ENCODE results near the gene FMOD.

FMOD gene

DNA sequence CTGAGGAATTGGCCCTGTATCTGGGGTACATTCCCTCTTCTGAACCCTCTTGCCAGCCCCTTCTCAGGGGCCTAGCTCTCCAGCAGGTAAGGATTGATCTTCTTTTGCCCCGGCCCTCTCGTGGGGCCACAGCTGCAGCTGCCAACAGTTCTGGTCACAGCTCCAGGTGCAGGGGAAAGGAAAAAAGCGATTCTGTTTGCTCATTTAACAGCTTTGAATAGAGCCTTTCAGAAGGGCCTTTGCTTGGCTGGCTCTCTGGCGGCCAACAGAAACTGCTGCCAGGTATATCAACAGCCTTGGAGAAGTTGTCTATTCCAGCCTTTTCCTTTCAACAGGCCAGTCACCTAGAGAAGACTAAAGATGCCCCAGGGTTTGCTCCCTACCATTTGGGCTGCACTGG, 16.1 kb upstream of the FMOD start:
- H3K79me2 ChIP-seq (ENCODE audit: insufficient read depth, low read length), result no peaks in the 10 kb centered on the region
- TF ChIP-seq, protein P1, sequence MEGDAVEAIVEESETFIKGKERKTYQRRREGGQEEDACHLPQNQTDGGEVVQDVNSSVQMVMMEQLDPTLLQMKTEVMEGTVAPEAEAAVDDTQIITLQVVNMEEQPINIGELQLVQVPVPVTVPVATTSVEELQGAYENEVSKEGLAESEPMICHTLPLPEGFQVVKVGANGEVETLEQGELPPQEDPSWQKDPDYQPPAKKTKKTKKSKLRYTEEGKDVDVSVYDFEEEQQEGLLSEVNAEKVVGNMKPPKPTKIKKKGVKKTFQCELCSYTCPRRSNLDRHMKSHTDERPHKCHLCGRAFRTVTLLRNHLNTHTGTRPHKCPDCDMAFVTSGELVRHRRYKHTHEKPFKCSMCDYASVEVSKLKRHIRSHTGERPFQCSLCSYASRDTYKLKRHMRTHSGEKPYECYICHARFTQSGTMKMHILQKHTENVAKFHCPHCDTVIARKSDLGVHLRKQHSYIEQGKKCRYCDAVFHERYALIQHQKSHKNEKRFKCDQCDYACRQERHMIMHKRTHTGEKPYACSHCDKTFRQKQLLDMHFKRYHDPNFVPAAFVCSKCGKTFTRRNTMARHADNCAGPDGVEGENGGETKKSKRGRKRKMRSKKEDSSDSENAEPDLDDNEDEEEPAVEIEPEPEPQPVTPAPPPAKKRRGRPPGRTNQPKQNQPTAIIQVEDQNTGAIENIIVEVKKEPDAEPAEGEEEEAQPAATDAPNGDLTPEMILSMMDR (conservative IDR thresholded peaks at IDR 0.05; ENCODE audit: low read length), result no peak
- TF ChIP-seq EZH2phosphoT487 (IDR thresholded peaks at IDR 0.05; ENCODE audit: borderline replicate concordance), result no peak
- no peaks in the 10 kb centered on the region for H3K27me3 ChIP-seq (ENCODE audit: insufficient read depth, low read length, poor library complexity, severe bottlenecking)

DNA sequence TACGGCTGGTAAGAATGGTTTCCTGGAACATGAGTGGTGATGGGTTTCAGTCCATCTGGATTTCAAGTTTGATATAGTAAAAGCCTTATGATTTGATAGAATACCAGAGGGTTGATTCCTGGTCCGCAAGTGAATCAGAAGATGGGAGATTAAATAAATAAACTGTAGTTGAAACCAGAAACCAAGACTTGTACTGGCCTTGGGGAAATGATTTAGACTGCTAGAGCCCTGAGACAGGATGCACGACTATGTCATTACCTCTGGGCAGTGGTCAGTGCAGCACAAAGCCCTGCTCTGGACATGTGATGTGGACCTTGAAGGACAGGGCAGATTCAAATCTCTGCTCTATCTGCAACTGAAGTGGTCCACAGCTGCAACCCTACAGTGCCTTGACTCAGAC, 15.6 kb upstream of the FMOD start:
- H3K4me2 ChIP-seq (ENCODE audit: low read depth, low read length, poor library complexity, severe bottlenecking), result no peak overlapping the region
- no peak overlapping the region for H3K4me3 ChIP-seq (ENCODE audit: low read length, poor library complexity, severe bottlenecking)
- no peaks in the 10 kb centered on the region for H4K20me1 ChIP-seq (ENCODE audit: insufficient read depth, low read length, poor library complexity, severe bottlenecking)
- H3K4me1 ChIP-seq (ENCODE audit: insufficient read depth, low read length, poor library complexity, severe bottlenecking), result no peaks in the 10 kb centered on the region
- H3K9me3 ChIP-seq (ENCODE audit: insufficient read depth, low read depth, low read length), result no peaks in the 10 kb centered on the region
- H3K27me3 ChIP-seq (ENCODE audit: insufficient read depth, low read length, poor library complexity, severe bottlenecking), result no peaks in the 10 kb centered on the region
- H3K9ac ChIP-seq (ENCODE audit: low read depth, low read length, poor library complexity, severe bottlenecking), result no peak overlapping the region
- H3K79me2 ChIP-seq (ENCODE audit: insufficient read depth, low read length), result no peaks in the 10 kb centered on the region
- TF ChIP-seq, protein P1 (conservative IDR thresholded peaks at IDR 0.05; ENCODE audit: low read length), result no peak
- no peak for TF ChIP-seq EZH2phosphoT487 (IDR thresholded peaks at IDR 0.05; ENCODE audit: borderline replicate concordance)
- no peaks in the 10 kb centered on the region for H3K36me3 ChIP-seq (ENCODE audit: insufficient read depth, low read length)
- no peaks in the 10 kb centered on the region for H3K9me2 ChIP-seq (replicated peaks; ENCODE audit: low read depth, low read length)
- no peak overlapping the region for H2AFZ ChIP-seq (ENCODE audit: low read length)
- no peaks in the 10 kb centered on the region for H3F3A ChIP-seq (ENCODE audit: low read depth)

More for the DNA sequence above, 16.1 kb upstream of the FMOD start:
- Histone ChIP-seq H3K4me2 (ENCODE audit: low read depth, low read length, poor library complexity, severe bottlenecking) (no peak overlapping the region), H4K20me1 (ENCODE audit: insufficient read depth, low read length, poor library complexity, severe bottlenecking) (no peaks in the 10 kb centered on the region), H3K9me3 (ENCODE audit: insufficient read depth, low read depth, low read length) (no peaks in the 10 kb centered on the region), H3K36me3 (ENCODE audit: insufficient read depth, low read length) (no peaks in the 10 kb centered on the region), H3K9me2 (replicated peaks; ENCODE audit: low read depth, low read length) (no peaks in the 10 kb centered on the region), H3K4me1 (ENCODE audit: insufficient read depth, low read length, poor library complexity, severe bottlenecking) (no peaks in the 10 kb centered on the region), H2AFZ (ENCODE audit: low read length) (no peak overlapping the region), H3K4me3 (ENCODE audit: low read length, poor library complexity, severe bottlenecking) (no peak overlapping the region), H3K9ac (ENCODE audit: low read depth, low read length, poor library complexity, severe bottlenecking) (no peak overlapping the region), H3F3A (ENCODE audit: low read depth) (no peaks in the 10 kb centered on the region)

DNA sequence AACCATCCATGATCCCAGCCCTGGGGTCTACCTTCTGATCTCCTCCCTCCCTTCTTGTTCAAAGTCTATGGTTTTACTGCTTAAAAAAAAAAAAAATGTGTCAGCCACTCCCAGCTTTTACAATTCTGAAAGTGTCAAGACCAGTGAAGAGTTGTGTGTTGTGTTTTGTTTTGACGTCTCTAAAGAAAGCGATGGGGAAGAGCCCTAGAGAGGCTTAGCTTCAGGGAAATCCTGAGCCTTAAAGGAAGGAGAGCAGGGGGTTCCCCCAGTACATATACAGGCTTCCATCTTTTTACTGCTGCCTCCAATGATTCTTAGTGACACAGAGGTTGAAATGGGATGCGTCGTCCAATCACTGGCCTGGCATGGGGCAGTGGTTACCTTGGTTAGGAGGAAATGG, 13.9 kb upstream of the FMOD start:
- Histone ChIP-seq H3K27me3 (ENCODE audit: insufficient read depth, low read length, poor library complexity, severe bottlenecking) (no peaks in the 10 kb centered on the region), H3K9ac (ENCODE audit: low read depth, low read length, poor library complexity, severe bottlenecking) (no peak overlapping the region), H3K9me3 (ENCODE audit: insufficient read depth, low read depth, low read length) (no peaks in the 10 kb centered on the region), H3K4me3 (ENCODE audit: low read length, poor library complexity, severe bottlenecking) (no peak overlapping the region), H3K79me2 (ENCODE audit: insufficient read depth, low read length) (no peaks in the 10 kb centered on the region), H3K36me3 (ENCODE audit: insufficient read depth, low read length) (no peaks in the 10 kb centered on the region), H3K9me2 (replicated peaks; ENCODE audit: low read depth, low read length) (no peaks in the 10 kb centered on the region), H3K4me1 (ENCODE audit: insufficient read depth, low read length, poor library complexity, severe bottlenecking) (no peaks in the 10 kb centered on the region), H2AFZ (ENCODE audit: low read length) (no peak overlapping the region), H3K4me2 (ENCODE audit: low read depth, low read length, poor library complexity, severe bottlenecking) (no peak overlapping the region), H3F3A (ENCODE audit: low read depth) (no peaks in the 10 kb centered on the region), H4K20me1 (ENCODE audit: insufficient read depth, low read length, poor library complexity, severe bottlenecking) (no peaks in the 10 kb centered on the region)
- TF ChIP-seq EZH2phosphoT487 (IDR thresholded peaks at IDR 0.05; ENCODE audit: borderline replicate concordance), result no peak
- TF ChIP-seq, protein P1 (conservative IDR thresholded peaks at IDR 0.05; ENCODE audit: low read length), result no peak

All from Loucy (cell line).